Activated naive CD8-positive, alpha-beta T cell treated with anti-CD3 and anti-CD28 coated beads for 36 hours (primary cell): ENCODE results near the gene NLE1. TPM values are rescaled to one million over a fixed set of nuclear protein-coding genes. Genes with fewer than 3 reads are reported as not detected.
"Not testable (repeated sequence)": the region's sequence is repeated elsewhere in the genome, so short reads cannot be mapped to it uniquely, and the experiment has no call there.

ENCODE experiments used
- DNase-seq: peaks from one replicate; pipeline ENCODE4 v3.0.0; 2021
- H3K27ac Mint-ChIP-seq: one replicate; pipeline ENCODE4 v1.8.0; 2022; ENCODE audit warnings: mild to moderate bottlenecking, moderate library complexity, mixed read lengths
- H3K27me3 Mint-ChIP-seq: one replicate; pipeline ENCODE4 v1.8.0; 2022; ENCODE audit warnings: mild to moderate bottlenecking, mixed read lengths
- H3K36me3 Mint-ChIP-seq: one replicate; pipeline ENCODE4 v1.8.0; 2021; ENCODE audit warnings: mild to moderate bottlenecking, mixed read lengths
- H3K4me1 Mint-ChIP-seq: one replicate; pipeline ENCODE4 v1.8.0; 2021; ENCODE audit warnings: mixed read lengths
- H3K4me3 Mint-ChIP-seq: one replicate; pipeline ENCODE4 v1.8.0; 2022; ENCODE audit warnings: mild to moderate bottlenecking, moderate library complexity, mixed read lengths
- H3K9me3 Mint-ChIP-seq: one replicate; pipeline ENCODE4 v1.8.0; 2022; ENCODE audit warnings: mixed read lengths
- total RNA-seq, 2 experiments: library from RNA; stranded (reverse); gene quantifications; one replicate each; pipeline ENCODE4 v1.2.3, GENCODE V29; 2021

The NLE1 gene
- 10 to 100 TPM; 59.9 to 61.8 TPM for total RNA-seq

- no peaks in the 10 kb centered on the region for H3K27me3 Mint-ChIP-seq
- peak; percentile 92 for DNase-seq
- no peaks in the 10 kb centered on the region for H3K9me3 Mint-ChIP-seq
- H3K27ac Mint-ChIP-seq = peak within 1 kb of the TSS; percentile 84
- H3K36me3 Mint-ChIP-seq = peaks cover 24% of the 10 kb centered on the region
- peak within 1 kb of the TSS; percentile 84 for H3K4me3 Mint-ChIP-seq
- H3K4me1 Mint-ChIP-seq = peaks cover 20% of the 10 kb centered on the region
Measured at GRCh38 chr17:35141681-35142466, at the start of gene NLE1. NLE1 (minus strand) TSS chr17:35142303; CDS start chr17:35142275, 28 bp downstream.

DNA sequence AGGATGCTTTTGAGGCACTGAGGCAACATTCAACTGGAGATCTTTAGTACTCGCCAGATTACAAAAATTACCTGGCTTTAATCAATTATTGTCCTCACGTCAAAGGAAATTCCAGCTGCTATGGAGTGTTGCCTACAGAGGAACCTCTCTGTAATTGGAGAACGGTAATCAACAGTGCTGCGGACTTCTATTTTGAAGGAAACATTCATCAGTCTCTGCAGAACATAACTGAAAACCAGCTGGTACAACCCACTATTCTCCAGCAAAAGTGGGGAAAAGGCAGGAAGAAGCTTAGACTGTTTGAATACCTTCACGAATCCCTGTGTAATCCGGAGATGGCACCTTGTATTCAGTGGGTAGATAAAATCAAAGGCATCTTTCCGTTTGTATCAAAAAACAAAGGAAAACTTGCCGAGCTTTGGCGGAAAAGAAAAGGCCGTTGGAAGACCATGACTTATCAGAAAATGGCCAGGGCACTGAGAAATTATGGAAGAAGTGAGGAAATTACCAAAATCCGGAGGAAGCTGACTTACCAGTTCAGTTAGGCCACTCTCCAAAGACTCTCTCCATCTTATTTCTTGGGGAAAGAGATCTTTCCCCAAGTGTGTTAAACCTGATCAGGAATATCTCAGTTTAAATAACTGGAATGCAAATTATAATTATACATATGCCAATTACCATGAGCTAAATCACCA lies 49.0 kb upstream of the NLE1 start:
- DNase-seq = no peak
- Mint-ChIP-seq H3K4me1 (peaks cover 55% of the 10 kb centered on the region), H3K27me3 (no peaks in the 10 kb centered on the region), H3K36me3 (peaks cover 11% of the 10 kb centered on the region), H3K9me3 (peaks cover 5% of the 10 kb centered on the region), H3K27ac (no peak overlapping the region), H3K4me3 (no peak overlapping the region)

- no peaks in the 10 kb centered on the region for H3K9me3 Mint-ChIP-seq
- H3K27ac Mint-ChIP-seq = peak overlapping the region; percentile 84
- no peak for DNase-seq
- peaks cover 67% of the 10 kb centered on the region for H3K4me1 Mint-ChIP-seq
- H3K27me3 Mint-ChIP-seq = no peaks in the 10 kb centered on the region
- peak overlapping the region; percentile 75 for H3K4me3 Mint-ChIP-seq
- peaks cover 8% of the 10 kb centered on the region for H3K36me3 Mint-ChIP-seq
Measured at GRCh38 chr17:35189291-35189690, 47.2 kb upstream of the NLE1 start.

GRCh38 chr17:35188111-35188510 lies 46.0 kb upstream of the NLE1 start:
- Mint-ChIP-seq H3K27me3 (no peaks in the 10 kb centered on the region), H3K4me3 (peak overlapping the region; percentile 35), H3K9me3 (no peaks in the 10 kb centered on the region), H3K27ac (peak overlapping the region; percentile 57), H3K4me1 (peaks cover 74% of the 10 kb centered on the region), H3K36me3 (peaks cover 5% of the 10 kb centered on the region)
- no peak for DNase-seq

GRCh38 chr17:35187481-35187880 lies 45.4 kb upstream of the NLE1 start:
- Mint-ChIP-seq H3K36me3 (peaks cover 3% of the 10 kb centered on the region), H3K4me3 (no peak overlapping the region), H3K4me1 (peaks cover 74% of the 10 kb centered on the region), H3K27ac (no peak overlapping the region), H3K9me3 (no peaks in the 10 kb centered on the region), H3K27me3 (no peaks in the 10 kb centered on the region)
- DNase-seq = no peak

- Mint-ChIP-seq H3K27ac (peak overlapping the region; percentile 13), H3K4me1 (peaks cover 70% of the 10 kb centered on the region), H3K36me3 (no peaks in the 10 kb centered on the region), H3K27me3 (no peaks in the 10 kb centered on the region), H3K4me3 (no peak overlapping the region), H3K9me3 (no peaks in the 10 kb centered on the region)
- DNase-seq = no peak
Measured at GRCh38 chr17:35185849-35186248, 43.7 kb upstream of the NLE1 start.

- H3K27me3 Mint-ChIP-seq = no peaks in the 10 kb centered on the region
- H3K27ac Mint-ChIP-seq = no peak overlapping the region
- no peak overlapping the region for H3K4me3 Mint-ChIP-seq
- DNase-seq = no peak
- H3K9me3 Mint-ChIP-seq = peaks cover 2% of the 10 kb centered on the region
- H3K36me3 Mint-ChIP-seq = peaks cover 2% of the 10 kb centered on the region
- peaks cover 72% of the 10 kb centered on the region for H3K4me1 Mint-ChIP-seq
Measured at GRCh38 chr17:35184274-35184673, 42.2 kb upstream of the NLE1 start.

- Mint-ChIP-seq H3K27me3 (no peaks in the 10 kb centered on the region), H3K27ac (no peak overlapping the region), H3K4me1 (peaks cover 65% of the 10 kb centered on the region), H3K9me3 (peaks cover 7% of the 10 kb centered on the region), H3K4me3 (no peak overlapping the region), H3K36me3 (peaks cover 7% of the 10 kb centered on the region)
- peak; percentile 30 for DNase-seq
Measured at GRCh38 chr17:35183332-35183731, 41.2 kb upstream of the NLE1 start.

- peaks cover 68% of the 10 kb centered on the region for H3K4me1 Mint-ChIP-seq
- H3K4me3 Mint-ChIP-seq, DNase-seq, H3K27me3 Mint-ChIP-seq, H3K27ac Mint-ChIP-seq: not testable (repeated sequence)
- H3K9me3 Mint-ChIP-seq = peaks cover 13% of the 10 kb centered on the region
- H3K36me3 Mint-ChIP-seq = peaks cover 16% of the 10 kb centered on the region
Measured at GRCh38 chr17:35179379-35179778, 37.3 kb upstream of the NLE1 start.

DNA sequence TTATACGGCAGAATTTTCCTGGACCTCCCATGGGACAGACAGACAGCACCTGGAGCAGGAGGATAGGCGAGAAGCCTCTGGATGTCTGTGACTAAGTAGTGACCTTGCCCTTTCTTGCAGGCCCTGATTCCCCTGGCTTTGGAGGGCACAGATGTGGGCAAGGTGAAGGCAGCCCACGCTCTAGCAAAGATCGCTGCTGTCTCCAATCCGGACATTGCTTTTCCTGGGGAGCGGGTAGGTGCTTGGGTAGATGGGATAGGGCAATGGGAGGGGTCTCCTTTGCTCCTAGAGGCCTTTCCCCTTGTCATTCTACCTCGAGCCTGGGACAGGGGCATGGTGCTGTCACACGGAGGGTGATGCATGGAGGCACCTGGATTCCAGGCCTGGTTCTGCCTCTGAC lies 34.8 kb upstream of the NLE1 start:
- H3K27me3 Mint-ChIP-seq = no peaks in the 10 kb centered on the region
- peaks cover 60% of the 10 kb centered on the region for H3K4me1 Mint-ChIP-seq
- H3K27ac Mint-ChIP-seq = peak overlapping the region; percentile 84
- peaks cover 16% of the 10 kb centered on the region for H3K36me3 Mint-ChIP-seq
- peaks cover 13% of the 10 kb centered on the region for H3K9me3 Mint-ChIP-seq
- no peak for DNase-seq
- no peak overlapping the region for H3K4me3 Mint-ChIP-seq

GRCh38 chr17:35175638-35176415 lies 33.7 kb upstream of the NLE1 start:
- Mint-ChIP-seq H3K36me3 (peaks cover 16% of the 10 kb centered on the region), H3K9me3 (peaks cover 13% of the 10 kb centered on the region), H3K4me1 (peaks cover 63% of the 10 kb centered on the region), H3K4me3 (no peak overlapping the region), H3K27ac (peak overlapping the region; percentile 38), H3K27me3 (no peaks in the 10 kb centered on the region)
- no peak for DNase-seq

- no peaks in the 10 kb centered on the region for H3K27me3 Mint-ChIP-seq
- H3K4me1 Mint-ChIP-seq = peaks cover 58% of the 10 kb centered on the region
- peaks cover 16% of the 10 kb centered on the region for H3K36me3 Mint-ChIP-seq
- no peak for DNase-seq
- H3K27ac Mint-ChIP-seq = no peak overlapping the region
- H3K9me3 Mint-ChIP-seq = peaks cover 13% of the 10 kb centered on the region
- no peak overlapping the region for H3K4me3 Mint-ChIP-seq
Measured at GRCh38 chr17:35174835-35175334, 32.8 kb upstream of the NLE1 start.

- DNase-seq = not testable (repeated sequence)
- Mint-ChIP-seq H3K27ac (peak overlapping the region; percentile 68), H3K4me1 (peaks cover 46% of the 10 kb centered on the region)
Measured at GRCh38 chr17:35172321-35172720, 30.2 kb upstream of the NLE1 start.

GRCh38 chr17:35171834-35172233 lies 29.7 kb upstream of the NLE1 start:
- peaks cover 42% of the 10 kb centered on the region for H3K4me1 Mint-ChIP-seq

More at GRCh38 chr17:35172321-35172720, 30.2 kb upstream of the NLE1 start:
- not testable (repeated sequence) for H3K4me3 Mint-ChIP-seq, H3K36me3 Mint-ChIP-seq, H3K27me3 Mint-ChIP-seq, H3K9me3 Mint-ChIP-seq

More at GRCh38 chr17:35171834-35172233, 29.7 kb upstream of the NLE1 start:
- Mint-ChIP-seq H3K4me3 (peak overlapping the region; percentile 29), H3K27ac (peak overlapping the region; percentile 80), H3K27me3 (no peaks in the 10 kb centered on the region), H3K36me3 (no peaks in the 10 kb centered on the region), H3K9me3 (no peaks in the 10 kb centered on the region)
- DNase-seq = no peak
